HG03060 (cell line): ENCODE data around the gene MTFR1L.

Experiments used
- ATAC-seq: cut with Tn5 transposase; IDR thresholded peaks from one replicate; pipeline ENCODE4 v1.9.1; 2021; ENCODE audit warnings: low read depth, moderate number of reproducible peaks; ENCODE audit not compliant: unreplicated experiment

MTFR1L gene

GRCh38 chr1:25819491-25820246, at the start of gene MTFR1L:
Gene MTFR1L, plus strand, starts transcription at chr1:25819954. Its CDS starts 3,151 bp downstream, at chr1:25823105.
- ATAC-seq: peak; percentile 52

GRCh38 chr1:25770541-25771220, 49.1 kb upstream of the MTFR1L start:
- ATAC-seq: no peak

- no peak for ATAC-seq
Measured at GRCh38 chr1:25771221-25772114, 48.3 kb upstream of the MTFR1L start.

GRCh38 chr1:25772164-25772563, 47.6 kb upstream of the MTFR1L start:
- no peak for ATAC-seq

GRCh38 chr1:25772692-25773245, 47.0 kb upstream of the MTFR1L start:
- ATAC-seq: no peak

- ATAC-seq: no peak
Measured at GRCh38 chr1:25773441-25774125, 46.2 kb upstream of the MTFR1L start.

GRCh38 chr1:25774206-25774803, 45.4 kb upstream of the MTFR1L start:
- ATAC-seq: no peak

- no peak for ATAC-seq
Measured at GRCh38 chr1:25774921-25775771, 44.6 kb upstream of the MTFR1L start.

- ATAC-seq: no peak
Measured at GRCh38 chr1:25779388-25779787, 40.4 kb upstream of the MTFR1L start.

GRCh38 chr1:25779894-25780293, 39.9 kb upstream of the MTFR1L start:
- ATAC-seq: no peak

- ATAC-seq: no peak
Measured at GRCh38 chr1:25780318-25781129, 39.2 kb upstream of the MTFR1L start.

- no peak for ATAC-seq
Measured at GRCh38 chr1:25781130-25781433, 38.7 kb upstream of the MTFR1L start.

- ATAC-seq: no peak
Measured at GRCh38 chr1:25782608-25783201, 37.0 kb upstream of the MTFR1L start.

GRCh38 chr1:25784575-25785051, 35.1 kb upstream of the MTFR1L start:
- no peak for ATAC-seq

GRCh38 chr1:25785333-25786067, 34.3 kb upstream of the MTFR1L start:
- no peak for ATAC-seq

- no peak for ATAC-seq
Measured at GRCh38 chr1:25786887-25787759, 32.6 kb upstream of the MTFR1L start.
